GM12892 (cell line): Measurements from ENCODE around the gene HPS1. TPM values are rescaled to one million over a fixed set of nuclear protein-coding genes. Genes with fewer than 3 reads are reported as not detected.
A peak's percentile ranks its signal among the peaks of the same experiment; 100 is the strongest.

Experiments
- DNase-seq: peaks from one replicate; pipeline ENCODE4 v3.0.0; 2011; ENCODE audit not compliant: insufficient read length
- FAIRE-seq: peaks from 2 replicates; lab custom pipeline; 2011; peaks lifted over from hg19 to GRCh38; lab: Jason Lieb, UNC
- POLR2A ChIP-seq: IDR thresholded peaks from 2 replicates; pipeline ENCODE4 v1.6.1; 2011; ENCODE audit warnings: low read depth, low read length, control low read depth
- POLR2AphosphoS5 ChIP-seq: IDR thresholded peaks from 2 replicates; pipeline ENCODE4 v1.6.1; 2011; ENCODE audit warnings: low read depth, low read length, control low read depth
- TAF1 ChIP-seq: IDR thresholded peaks from 2 replicates; pipeline ENCODE4 v1.6.1; 2011; ENCODE audit warnings: low read depth, mild to moderate bottlenecking, control low read depth, low read length, borderline replicate concordance
- polyA plus RNA-seq: library from polyadenylated mRNA; unstranded; fragments of >200 nt; gene quantifications from one replicate; pipeline ENCODE4 v1.2.1, GENCODE V29; 2012; ENCODE audit warnings: missing spikeins, inconsistent platforms; ENCODE audit not compliant: missing spikeins

HPS1 gene
- polyA plus RNA-seq: 48.5 TPM

DNA sequence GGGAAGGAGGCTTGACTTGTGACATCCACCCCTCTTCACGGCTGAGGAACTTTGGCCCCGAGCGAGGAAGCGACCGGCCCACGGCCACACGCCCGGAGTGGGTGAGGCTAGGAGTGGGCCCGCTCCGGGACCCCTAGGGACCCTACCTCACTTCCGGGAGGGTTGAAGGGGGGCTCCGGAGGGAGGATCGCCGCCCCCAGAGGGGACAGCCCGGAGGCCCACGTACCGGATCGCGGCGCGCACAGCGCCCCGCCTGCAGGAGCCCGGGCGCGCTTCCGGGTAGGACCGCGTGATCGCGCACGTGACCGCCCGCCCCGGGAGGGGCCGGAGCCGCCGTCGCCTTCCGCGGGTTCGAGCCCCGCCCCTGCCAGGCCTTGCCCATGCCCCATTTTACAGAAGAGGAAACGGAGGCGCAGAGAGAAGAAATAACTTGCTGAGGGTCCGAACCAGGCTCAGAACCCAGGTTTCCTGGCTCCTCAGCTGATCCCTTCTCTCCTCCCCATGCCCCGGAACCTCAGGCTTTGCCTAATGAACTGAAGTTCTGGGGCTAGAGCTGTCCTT is at the start of gene HPS1:
TSS of gene HPS1 (minus strand) at position 275 of the 561 bp plus-strand sequence. CDS start 3,695 bp downstream, outside the sequence.
- FAIRE-seq (peak; percentile 90), DNase-seq (peak; percentile 87)

DNA sequence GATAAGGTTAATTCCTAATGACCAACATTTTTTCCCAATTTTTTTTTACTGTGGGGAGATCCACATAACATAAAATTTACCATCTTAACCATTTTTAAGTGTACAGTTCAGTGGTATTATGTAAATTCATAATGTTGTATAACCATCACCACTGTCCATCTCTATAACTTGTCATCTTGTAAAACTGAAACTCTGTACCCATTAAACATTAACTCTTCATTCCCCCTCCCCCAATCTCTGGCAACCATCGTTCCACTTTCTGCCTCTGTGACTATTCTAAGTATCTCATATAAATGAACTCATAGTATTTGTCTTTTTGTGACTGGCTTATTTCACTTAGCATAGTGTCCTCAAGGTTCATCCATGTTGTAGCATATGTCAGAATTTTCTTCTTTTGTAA is 46.0 kb upstream of the HPS1 start:
- no peak for TF ChIP-seq POLR2AphosphoS5
- no peak for TF ChIP-seq TAF1
- TF ChIP-seq POLR2A: no peak
- DNase-seq: no peak
- FAIRE-seq: no peak

More for the DNA sequence above, at the start of gene HPS1:
- peak; percentile 58 for TF ChIP-seq TAF1
- TF ChIP-seq POLR2A: peak; percentile 86; the same call in 1 of the 2 replicates
- TF ChIP-seq POLR2AphosphoS5: peak; percentile 85

GRCh38 chr10:98489561-98490481 is 43.1 kb upstream of the HPS1 start:
- FAIRE-seq (no peak), DNase-seq (no peak)
- TF ChIP-seq TAF1: no peak

- FAIRE-seq: no peak
- DNase-seq: no peak
- TF ChIP-seq TAF1 (no peak), POLR2A (no peak), POLR2AphosphoS5 (no peak)
Measured at GRCh38 chr10:98488669-98489430, 42.1 kb upstream of the HPS1 start.

- FAIRE-seq: no peak
- no peak for TF ChIP-seq POLR2AphosphoS5
- no peak for TF ChIP-seq TAF1
- TF ChIP-seq POLR2A: no peak
Measured at GRCh38 chr10:98487649-98488048, 40.9 kb upstream of the HPS1 start.

DNA sequence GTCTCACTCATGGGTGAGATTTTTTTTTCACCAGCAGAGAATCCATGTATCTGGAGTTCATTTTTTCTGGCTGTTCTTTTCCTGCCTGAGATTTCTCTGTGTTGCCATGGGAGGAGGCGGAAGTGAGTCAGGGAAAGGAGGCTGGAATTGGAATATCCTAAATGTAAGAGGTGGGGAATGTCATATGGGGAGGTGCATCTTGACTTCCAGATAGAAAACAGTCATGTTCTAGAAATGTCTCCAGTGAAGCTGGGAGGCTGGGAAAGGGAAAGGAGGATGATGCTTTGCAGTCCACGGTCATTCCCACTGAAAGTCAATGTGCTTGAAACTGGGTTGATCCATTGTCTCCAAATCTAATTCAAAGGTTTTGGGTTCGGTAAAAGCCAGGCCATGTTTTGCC is 39.7 kb upstream of the HPS1 start:
- DNase-seq (no peak), FAIRE-seq (no peak)
- TF ChIP-seq POLR2A: no peak
- no peak for TF ChIP-seq TAF1
- TF ChIP-seq POLR2AphosphoS5: no peak

More at GRCh38 chr10:98487649-98488048, 40.9 kb upstream of the HPS1 start:
- no peak for DNase-seq

DNA sequence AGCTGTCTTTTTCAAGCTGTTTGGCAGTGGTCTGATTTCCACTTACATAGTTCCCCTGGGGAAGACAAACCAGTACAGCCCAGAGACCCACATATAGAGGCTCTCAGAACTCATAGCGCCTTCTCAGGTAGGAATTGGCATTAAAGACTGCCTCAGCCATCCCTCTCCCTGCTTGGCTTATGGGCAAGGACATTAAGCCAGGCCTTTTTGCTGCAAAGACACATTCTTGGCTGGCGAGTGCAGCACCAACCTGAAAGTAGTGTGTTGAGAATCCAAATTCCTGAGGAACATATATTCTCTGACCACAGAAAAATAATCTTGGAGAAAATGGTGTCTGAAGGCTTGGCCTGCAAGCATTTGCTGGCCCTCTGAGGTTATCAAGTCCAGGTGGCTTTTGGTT is 39.2 kb upstream of the HPS1 start:
- TF ChIP-seq TAF1: no peak
- no peak for TF ChIP-seq POLR2A
- no peak for TF ChIP-seq POLR2AphosphoS5
- no peak for FAIRE-seq
- no peak for DNase-seq

DNA sequence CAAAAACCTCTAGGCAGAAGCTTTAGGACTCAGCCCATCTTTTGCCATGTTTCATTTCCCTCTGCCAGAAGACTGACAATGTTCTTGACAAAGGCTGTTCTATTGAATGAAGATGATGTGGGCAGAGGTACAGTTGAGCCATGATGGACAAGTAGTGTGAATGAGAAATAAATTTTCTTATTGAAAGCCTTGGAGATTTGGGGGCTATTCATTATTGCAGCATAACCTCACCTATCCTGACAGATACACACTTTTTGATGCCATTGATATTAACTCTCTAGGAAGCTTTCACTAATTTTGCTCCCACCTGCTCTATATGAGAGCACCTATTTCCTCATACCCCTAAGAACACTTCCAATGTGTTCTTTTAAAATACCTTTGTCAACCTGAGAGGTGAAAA is 36.9 kb upstream of the HPS1 start:
- TF ChIP-seq TAF1: no peak
- no peak for TF ChIP-seq POLR2A
- TF ChIP-seq POLR2AphosphoS5: no peak
- FAIRE-seq (no peak), DNase-seq (no peak)

DNA sequence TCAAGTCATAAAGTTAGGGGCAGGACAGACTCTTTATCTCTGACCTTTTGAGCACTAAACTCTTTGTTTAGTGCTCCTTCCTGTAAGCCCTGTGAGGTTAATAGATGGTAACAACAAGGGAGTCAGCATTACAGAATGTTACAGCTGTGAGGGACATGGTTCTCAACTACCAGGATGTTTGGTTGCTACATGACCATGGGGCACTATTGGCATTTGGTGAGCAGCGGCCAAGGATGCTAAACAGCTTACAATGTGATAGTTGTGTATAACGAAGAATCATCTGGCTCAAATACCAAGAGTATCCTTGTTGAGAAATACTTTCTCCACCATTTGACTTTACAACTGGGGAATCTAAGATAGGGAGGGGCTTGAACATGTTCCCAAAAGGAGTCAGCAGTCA is 35.4 kb upstream of the HPS1 start:
- FAIRE-seq (no peak), DNase-seq (no peak)
- TF ChIP-seq TAF1 (no peak), POLR2AphosphoS5 (no peak), POLR2A (no peak)

GRCh38 chr10:98481404-98481945 is 34.7 kb upstream of the HPS1 start:
- FAIRE-seq (no peak), DNase-seq (no peak)
- no peak for TF ChIP-seq POLR2A
- TF ChIP-seq POLR2AphosphoS5: no peak
- no peak for TF ChIP-seq TAF1

DNA sequence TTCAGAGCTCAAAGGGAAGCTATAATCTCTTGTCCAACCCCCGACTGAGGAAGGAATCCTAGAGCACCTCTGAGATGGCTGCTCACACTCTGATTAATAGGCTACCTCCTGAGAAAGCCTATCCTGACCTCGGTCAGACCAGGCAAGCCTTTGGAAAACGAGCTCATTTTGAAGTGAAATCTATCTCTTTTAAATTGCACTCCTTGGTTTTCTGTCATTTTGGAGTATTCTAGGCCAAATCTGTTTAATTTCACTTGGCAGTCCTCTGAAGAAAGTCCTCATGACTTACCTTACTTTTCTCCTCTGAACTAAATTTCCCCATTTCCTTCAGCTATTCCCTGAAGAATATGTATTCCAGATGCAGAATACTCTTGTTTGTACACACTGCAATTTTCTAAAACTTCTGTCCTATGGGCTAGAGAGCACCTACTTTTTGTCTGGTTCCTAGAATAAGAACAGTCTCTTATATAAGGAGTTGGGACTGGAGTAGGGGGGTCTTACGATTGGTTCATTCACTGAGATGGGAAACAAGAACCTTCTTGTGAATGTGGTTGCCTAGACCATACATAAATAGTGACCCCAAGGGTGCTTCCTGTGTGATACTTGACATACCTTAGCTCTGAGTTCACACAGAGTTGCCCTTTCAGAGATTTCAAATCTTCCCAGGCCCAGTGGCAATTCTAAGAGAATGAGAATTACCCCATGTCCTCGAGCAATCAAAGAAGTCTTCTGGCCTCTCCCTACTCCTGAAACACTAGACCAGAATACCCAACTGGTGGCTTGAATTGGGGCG is 31.9 kb upstream of the HPS1 start:
- FAIRE-seq: no peak
- no peak for DNase-seq
- TF ChIP-seq TAF1 (no peak), POLR2AphosphoS5 (0 out of 2 replicates have a peak, but pooled peaks have one; percentile 30), POLR2A (peak; percentile 20; the same call in 1 of the 2 replicates)

GRCh38 chr10:98477861-98478260 is 31.1 kb upstream of the HPS1 start:
- no peak for DNase-seq
- no peak for FAIRE-seq
- TF ChIP-seq POLR2A (no peak), POLR2AphosphoS5 (no peak), TAF1 (no peak)
